Brain microvascular endothelial cell (primary cell): Measurements from ENCODE around the gene ZSWIM8.

Experiments
- DNase-seq: peaks from one replicate; pipeline ENCODE4 v3.0.0-alpha.2; 2020
- H3K27ac ChIP-seq: fragments of 250-450 bp; sonication (Bioruptor Pico); 2 replicates; pipeline ENCODE4 v1.5.1; 2020; ENCODE audit warnings: mild to moderate bottlenecking, moderate library complexity
- H3K27me3 ChIP-seq: fragments of 250-450 bp; sonication (Bioruptor Pico); replicated peaks from 2 replicates; pipeline ENCODE4 v1.5.1; 2020; ENCODE audit warnings: mild to moderate bottlenecking
- H3K36me3 ChIP-seq: fragments of 250-450 bp; sonication (Bioruptor Pico); replicated peaks from 2 replicates; pipeline ENCODE4 v1.5.1; 2020; ENCODE audit warnings: mild to moderate bottlenecking
- H3K4me3 ChIP-seq: 2 replicates; pipeline ENCODE4 v1.5.1; 2011; ENCODE audit warnings: low read depth, mild to moderate bottlenecking, control low read depth, low read length, moderate library complexity
- in situ Hi-C: cut with HindIII; loops from 2 replicates; pipeline ENCODE4 v1.10.0; 2017; ENCODE audit warnings: low sequenced_read_pairs, low pct_ligation_motif_present
- TF ChIP-seq, protein P1 (sequence below): IDR thresholded peaks from 2 replicates; pipeline ENCODE4 v1.5.1; 2011; ENCODE audit warnings: low read depth, mild to moderate bottlenecking, moderate library complexity, low read length, control low read depth, inconsistent platforms; ENCODE audit errors: missing control alignments

ZSWIM8 gene

DNA sequence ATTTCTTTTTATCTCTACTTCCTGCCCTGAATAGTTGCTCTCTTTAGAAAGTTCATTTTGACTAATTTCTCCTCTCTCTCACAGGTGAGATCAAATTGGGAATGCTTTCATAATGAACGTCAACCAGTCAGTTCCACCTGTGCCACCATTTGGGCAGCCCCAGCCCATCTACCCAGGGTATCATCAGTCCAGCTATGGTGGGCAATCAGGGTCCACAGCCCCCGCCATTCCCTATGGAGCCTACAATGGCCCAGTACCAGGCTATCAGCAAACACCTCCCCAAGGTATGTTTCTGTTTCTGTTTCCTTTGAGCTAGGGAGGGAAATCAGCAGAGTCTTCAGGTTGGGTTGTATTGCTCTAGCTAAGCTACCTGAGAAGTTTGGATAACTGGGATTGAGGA lies 38.7 kb upstream of the ZSWIM8 start:
- Histone ChIP-seq H3K36me3 (peaks cover 44% of the 10 kb centered on the region), H3K27me3 (no peaks in the 10 kb centered on the region), H3K27ac (no peak overlapping the region), H3K4me3 (no peak overlapping the region)
- in situ Hi-C loops: no loop called here
- DNase-seq: no peak
- TF ChIP-seq, protein P1, sequence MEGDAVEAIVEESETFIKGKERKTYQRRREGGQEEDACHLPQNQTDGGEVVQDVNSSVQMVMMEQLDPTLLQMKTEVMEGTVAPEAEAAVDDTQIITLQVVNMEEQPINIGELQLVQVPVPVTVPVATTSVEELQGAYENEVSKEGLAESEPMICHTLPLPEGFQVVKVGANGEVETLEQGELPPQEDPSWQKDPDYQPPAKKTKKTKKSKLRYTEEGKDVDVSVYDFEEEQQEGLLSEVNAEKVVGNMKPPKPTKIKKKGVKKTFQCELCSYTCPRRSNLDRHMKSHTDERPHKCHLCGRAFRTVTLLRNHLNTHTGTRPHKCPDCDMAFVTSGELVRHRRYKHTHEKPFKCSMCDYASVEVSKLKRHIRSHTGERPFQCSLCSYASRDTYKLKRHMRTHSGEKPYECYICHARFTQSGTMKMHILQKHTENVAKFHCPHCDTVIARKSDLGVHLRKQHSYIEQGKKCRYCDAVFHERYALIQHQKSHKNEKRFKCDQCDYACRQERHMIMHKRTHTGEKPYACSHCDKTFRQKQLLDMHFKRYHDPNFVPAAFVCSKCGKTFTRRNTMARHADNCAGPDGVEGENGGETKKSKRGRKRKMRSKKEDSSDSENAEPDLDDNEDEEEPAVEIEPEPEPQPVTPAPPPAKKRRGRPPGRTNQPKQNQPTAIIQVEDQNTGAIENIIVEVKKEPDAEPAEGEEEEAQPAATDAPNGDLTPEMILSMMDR: no peak

DNA sequence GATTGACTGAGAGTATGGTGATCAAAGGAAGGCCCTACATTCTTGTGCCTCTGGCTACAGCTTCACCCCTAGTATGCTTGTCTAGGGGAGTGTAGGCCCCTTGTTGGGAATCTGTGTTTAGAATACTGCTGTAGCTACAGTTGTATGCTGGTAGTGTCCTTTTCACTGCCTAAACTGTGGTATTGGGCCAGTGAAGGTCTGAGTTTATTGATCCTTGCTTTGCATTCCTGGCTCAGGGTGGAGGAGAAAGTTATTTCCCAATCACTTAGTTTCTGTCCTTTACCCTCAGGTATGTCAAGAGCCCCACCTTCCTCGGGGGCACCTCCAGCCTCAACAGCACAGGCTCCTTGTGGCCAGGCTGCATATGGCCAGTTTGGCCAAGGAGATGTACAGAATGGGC lies 34.6 kb upstream of the ZSWIM8 start:
- no peaks in the 10 kb centered on the region for H3K27me3 ChIP-seq
- DNase-seq: no peak
- H3K36me3 ChIP-seq: peaks cover 74% of the 10 kb centered on the region
- H3K4me3 ChIP-seq: no peak overlapping the region
- TF ChIP-seq, protein P1: no peak
- in situ Hi-C loops: no loop called here
- H3K27ac ChIP-seq: no peak overlapping the region

DNA sequence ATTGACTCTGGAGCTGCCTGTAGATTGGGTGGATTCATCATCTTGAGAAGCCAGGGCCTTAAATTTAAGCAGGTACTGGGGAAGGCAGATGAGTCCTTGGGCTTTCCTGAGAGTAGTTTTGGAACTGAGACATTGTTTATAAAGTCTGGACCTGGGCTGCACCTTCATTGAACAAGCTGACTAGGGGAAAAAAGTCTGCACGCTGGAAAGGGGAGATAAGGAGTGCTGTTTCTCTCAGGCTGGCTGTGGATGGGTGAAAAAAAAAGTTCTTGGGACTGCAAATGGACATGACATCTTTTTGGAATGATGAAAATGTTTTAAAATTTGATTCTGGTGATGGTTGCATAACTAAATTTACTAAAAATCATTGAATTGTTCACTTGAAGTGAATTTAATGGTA lies 29.2 kb upstream of the ZSWIM8 start:
- Histone ChIP-seq H3K4me3 (no peak overlapping the region), H3K36me3 (peaks cover 51% of the 10 kb centered on the region), H3K27ac (no peak overlapping the region), H3K27me3 (no peaks in the 10 kb centered on the region)
- in situ Hi-C loops: no loop called here
- TF ChIP-seq, protein P1: no peak
- no peak for DNase-seq

DNA sequence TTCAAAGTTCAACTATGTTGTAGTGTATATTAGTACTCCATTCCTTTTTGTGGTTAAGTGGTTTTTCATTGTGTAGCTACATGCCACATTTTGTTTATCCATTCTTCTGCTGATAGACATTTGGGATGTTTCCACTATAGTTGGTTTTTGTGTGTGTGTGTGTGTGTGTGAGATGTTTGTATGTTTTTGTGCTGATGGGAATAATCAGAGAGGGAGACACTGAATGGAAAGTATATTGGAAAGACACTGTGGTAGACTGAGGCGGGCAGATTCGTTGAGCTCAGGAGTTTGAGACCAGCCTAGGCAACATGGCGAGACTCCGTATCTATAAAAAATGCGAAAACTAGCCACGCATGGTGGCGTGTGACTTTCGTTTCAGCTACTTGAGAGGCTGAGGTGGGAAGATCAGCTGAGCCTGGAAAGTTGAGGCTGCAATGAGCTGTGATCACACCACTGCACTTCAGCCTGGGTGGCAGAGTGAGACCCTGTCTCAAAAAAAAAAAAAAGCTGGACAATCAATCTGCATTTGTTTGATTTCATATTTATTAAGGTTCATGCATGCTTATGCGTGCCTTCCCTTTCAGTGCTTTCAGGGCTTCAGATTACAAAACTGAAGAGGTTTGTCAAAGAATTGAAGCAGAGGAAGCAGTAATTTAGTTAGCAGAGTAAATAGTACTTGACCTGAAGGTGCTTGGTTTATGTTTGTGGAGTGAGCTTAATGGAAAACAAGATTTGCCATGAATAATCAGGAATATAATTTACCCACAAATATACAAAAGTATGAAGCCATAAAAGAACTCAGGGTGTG lies 26.5 kb upstream of the ZSWIM8 start:
- Histone ChIP-seq H3K4me3 (no peak overlapping the region), H3K36me3 (peaks cover 56% of the 10 kb centered on the region), H3K27ac (no peak overlapping the region), H3K27me3 (no peaks in the 10 kb centered on the region)
- in situ Hi-C loops: no loop called here
- TF ChIP-seq, protein P1: no peak
- no peak for DNase-seq

DNA sequence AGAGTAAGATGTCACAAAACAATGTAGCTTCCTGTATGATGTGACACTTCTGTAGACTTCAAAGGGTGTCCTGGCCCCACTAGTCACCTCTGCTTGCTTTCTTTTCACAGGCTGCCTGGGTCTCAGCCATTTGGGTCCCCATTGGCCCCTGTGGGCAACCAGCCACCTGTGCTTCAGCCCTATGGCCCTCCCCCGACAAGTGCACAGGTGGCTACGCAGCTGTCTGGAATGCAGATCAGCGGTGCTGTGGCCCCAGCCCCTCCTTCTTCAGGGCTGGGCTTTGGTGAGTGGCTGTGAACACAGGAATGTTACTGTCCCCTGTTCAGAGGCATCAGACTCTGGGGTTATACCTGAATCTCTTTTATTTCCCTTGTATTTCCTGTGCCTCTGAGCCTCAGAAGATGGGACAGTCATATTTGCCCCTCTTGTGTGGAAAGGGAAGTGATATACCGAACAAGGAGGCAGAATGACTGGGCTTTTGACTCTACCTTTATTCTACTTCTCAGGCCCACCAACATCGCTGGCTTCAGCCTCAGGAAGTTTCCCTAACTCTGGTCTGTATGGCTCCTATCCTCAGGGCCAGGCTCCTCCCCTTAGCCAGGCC lies 25.8 kb upstream of the ZSWIM8 start:
- TF ChIP-seq, protein P1: no peak
- no peaks in the 10 kb centered on the region for H3K27me3 ChIP-seq
- in situ Hi-C loops: no loop called here
- peaks cover 56% of the 10 kb centered on the region for H3K36me3 ChIP-seq
- H3K4me3 ChIP-seq: no peak overlapping the region
- H3K27ac ChIP-seq: no peak overlapping the region
- no peak for DNase-seq
